NCI-H128 (cell line): ENCODE data around the gene ZC2HC1B.

Source experiments
- DNase-seq: peaks from one replicate; lab custom pipeline; 2025; ENCODE audit not compliant: unreplicated experiment; lab: John Stamatoyannopoulos, UW

ZC2HC1B gene

DNA sequence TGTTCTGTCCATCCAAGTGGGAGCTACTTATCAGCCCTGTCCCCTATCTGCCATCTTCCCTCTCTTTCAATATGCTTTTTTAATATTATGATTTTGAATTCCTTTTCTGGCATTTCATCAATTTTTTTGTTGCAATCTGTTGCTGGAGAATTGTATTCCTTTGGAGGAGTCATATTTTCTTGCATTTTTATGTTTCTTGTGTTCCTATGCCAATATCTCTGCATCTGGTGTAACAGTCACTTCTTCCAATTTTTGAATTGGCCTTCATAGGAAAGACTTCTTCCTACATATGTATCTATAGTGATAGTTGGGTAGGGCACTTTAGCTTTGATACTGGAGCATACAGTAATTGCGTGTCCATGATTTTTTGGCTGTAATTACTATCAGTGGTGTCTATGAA is 70.1 kb downstream of the ZC2HC1B start:
- no peak for DNase-seq

DNA sequence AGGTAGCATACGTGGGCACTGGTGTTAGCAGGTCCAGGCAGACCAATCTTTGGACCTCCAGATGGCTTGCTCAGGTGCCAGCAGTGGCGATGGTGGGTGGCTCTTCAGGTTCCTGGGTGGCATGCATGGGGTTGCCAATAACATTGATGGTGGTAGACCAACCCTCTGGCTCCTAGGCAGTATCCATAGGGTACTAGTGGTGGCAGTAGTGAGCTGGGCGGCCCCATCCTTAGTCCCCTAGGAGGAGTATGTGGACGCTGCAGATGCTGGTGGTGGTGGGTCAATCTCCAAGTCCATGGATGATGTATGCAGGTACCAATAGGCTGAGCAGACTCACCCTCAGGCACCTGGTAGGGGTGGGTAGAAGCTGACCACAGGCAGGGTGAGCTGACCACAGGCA is 70.6 kb downstream of the ZC2HC1B start:
- DNase-seq, result no peak

DNA sequence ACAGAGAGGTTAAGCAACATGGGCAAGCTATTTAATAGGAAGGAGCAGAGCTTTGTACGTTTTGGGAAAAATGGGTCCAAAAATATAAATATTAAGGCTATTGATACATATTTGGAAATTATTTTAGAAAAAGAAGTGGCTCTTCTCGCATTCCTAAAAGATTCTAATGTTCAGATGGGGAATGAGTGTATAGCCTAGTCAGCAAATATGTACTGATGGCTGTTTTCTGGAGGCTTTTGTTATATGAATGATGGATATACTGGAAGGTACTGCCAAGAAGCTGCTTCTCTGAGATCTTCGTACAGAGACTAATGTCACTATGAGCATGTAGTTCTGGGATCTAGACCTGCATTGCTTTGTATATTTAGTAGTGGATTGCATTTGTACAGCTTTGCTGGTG is 72.1 kb downstream of the ZC2HC1B start:
- no peak for DNase-seq

DNA sequence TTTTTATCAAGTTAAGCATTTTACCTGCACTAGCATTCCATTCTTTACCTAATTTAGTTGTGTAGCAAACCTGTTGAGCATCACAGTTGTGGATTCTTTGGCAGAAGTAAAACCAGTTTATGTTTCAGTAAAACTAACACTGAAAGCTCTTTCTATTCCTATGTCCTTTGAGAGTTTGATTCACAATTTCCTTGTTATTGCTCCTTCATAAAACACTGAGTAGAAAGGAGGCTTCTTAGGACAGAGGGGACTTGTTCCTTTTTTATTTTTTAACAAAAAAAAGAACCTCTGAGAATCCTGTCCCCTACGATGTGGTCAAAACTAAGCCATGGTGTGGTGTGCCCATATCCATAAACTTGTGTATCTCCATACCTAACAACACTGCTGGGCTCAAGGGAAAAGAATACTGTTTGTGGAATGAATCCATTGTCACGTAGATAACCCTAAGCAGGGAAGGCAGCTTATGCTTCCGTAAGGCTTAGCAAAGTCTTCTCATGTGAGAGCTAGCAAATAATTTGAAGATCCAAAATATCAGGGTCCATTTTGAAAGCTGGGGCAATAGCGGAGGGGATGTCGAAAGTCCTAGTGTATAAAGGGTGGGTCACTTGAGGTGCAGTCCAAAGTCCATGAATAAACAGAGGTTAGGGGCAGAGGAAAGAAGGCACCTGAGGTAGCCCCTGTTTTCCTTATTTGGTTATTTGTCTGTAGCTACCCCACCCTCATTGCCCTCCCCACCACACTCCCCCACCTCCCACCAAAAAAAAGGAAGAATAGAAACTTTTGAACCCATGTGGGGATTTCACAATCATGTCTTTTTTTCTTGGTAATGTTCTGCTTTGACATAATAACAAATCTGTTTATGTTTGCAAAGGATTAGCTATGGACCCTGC is 72.7 kb downstream of the ZC2HC1B start:
- DNase-seq, result no peak

DNA sequence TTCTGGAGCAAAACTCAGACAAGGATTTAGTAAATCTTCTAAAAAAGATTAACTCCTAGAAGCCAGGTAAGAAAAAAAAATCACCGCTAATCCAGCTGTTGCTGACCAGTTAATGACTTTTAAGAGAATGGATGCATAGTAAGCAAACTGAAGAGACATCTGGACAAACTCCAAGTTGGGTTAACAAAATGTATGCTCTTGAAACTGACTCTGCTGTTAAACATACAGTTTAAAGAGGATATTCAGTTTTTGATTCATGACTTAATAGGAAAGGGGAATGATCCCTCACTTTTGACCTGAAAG is 73.3 kb downstream of the ZC2HC1B start:
- DNase-seq, result no peak

DNA sequence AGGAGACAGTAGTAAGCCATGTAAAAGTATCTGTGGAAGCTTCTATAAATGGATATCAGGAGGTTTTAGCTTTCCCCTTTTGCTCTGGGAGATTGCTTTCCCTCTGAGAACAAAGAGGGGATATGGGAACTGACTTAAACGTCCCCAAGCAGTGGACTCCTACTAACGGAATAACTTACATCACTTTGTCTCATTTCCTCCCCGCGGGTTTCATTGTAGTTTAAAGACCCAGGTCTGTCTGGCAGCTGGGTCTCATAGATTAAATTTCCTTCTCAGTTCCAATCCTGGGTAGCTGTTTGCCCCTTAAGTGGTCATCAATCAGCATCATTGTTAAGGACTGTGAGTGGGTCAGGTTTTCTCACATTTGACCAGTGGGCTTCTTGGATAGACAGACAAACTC is 75.1 kb downstream of the ZC2HC1B start:
- no peak for DNase-seq

DNA sequence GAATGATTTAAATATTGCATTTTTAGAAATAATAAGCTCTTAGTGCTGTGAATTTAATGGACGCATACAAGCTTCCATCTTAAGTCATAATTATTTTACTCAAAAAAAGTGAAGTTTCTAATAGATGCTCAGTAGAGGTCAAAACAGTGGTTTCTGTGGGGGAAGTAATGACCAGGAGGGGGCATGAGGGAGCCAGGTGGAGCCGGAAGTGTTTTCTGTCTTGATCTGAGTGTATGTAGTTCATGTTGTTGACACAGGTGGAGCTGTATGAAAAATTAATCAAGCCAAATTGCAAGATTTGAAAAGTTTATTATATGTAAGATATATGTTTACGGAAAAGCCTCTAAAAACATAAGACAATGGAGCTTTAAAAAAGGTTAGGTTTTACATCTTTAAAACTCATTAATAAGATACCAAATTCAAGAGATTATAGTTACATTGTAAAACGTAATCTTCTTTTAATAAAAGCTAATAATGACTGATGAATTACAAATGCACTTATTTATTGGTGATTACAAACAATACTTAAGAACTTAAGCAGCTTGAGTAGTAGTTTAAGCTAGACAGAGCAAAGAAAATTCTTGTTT is 75.8 kb downstream of the ZC2HC1B start:
- DNase-seq, result no peak

DNA sequence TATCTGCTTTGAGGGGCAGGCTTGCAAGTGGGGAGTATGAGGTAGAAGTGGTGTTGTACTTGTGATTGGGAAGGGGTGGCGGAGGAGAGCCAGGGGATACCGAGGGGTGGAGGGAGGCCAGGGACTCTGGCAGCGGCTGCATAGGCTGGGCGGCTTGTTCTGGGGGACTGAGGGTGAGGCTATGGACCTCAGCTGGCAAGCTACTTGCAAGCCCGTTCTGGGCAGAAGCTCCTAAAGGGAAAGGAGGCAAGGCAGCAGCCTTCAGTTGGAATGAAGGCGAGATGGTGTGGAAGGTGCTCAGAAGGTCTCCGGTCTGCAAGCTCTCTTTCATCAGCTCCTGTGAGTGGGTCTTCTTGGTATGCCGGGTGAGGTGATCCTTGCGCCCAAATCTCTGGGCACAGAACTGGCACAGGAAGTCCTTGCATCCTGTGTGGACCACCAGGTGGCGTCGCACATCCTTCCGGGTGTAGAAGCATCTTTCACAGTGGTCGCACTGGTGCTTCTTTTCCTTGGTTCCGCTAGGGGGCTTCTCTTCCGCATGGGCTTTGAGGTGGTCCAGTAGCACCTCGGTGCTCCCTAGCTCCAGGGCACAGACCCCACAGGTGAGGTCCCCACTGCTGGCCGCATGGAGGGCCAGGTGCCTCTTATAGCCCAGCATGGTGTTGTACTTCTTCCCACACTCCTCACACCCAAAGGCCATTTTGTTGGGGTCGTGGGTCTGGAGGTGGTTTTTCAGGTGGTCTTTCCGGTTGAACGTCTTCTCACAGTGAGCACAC is 77.8 kb downstream of the ZC2HC1B start:
- DNase-seq, result peak; percentile 45

DNA sequence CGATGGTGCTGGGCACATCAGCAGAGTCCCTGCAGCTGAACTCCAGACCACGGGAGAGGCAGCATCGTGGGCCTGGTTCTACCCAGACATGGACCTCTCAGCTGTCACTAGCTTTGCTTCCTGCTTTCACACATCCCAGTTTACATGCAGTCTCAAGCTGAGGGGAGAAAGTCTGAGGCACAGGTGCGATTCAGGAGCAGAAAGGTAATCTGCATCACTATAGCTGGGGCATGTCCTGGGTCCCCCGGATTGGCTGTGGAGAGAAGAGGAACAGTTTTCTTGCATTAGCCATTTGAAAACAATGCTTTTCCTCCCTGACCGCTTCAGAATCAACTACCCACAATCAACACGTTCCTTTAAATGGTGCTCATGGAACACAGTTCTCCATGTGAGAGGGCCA is 83.9 kb downstream of the ZC2HC1B start:
- no peak for DNase-seq

DNA sequence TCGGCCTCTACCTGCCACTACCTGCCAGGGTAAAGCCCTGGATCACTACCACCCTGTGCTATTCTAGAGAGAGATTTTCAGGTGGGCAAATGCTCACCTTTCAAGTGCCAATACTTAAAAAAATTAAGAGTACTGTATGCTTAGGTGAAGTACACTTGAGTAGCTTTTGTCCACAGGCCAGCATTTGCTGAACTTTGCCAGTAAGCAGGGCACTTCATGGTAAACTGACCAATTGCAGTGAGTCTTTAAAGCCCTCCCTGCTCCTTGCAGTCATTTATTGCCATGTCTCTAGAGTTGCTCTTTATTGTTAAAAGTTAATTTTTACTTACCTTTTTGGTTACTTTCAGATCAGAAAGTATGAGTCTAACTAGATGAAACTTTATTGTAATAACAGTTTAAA is 85.3 kb downstream of the ZC2HC1B start:
- DNase-seq, result no peak

DNA sequence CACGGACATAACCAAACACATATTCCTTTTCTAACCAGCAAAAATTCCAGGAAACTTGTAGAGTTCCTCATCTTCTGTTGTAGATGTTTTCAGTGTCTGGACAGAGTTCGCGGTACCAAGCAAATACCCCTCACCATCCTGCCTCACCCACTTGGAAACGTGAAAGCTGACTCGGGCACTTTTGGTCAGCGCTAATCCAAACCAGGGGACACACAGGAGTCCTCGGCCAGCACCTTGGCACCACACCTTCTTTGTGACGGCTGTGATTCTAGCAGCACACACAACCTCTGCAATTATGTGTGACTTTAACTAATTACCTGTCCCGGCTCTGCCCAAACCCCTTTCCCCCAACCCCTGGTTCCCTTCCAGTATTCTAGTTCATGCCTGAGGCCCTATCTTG is 85.7 kb downstream of the ZC2HC1B start:
- DNase-seq, result no peak

DNA sequence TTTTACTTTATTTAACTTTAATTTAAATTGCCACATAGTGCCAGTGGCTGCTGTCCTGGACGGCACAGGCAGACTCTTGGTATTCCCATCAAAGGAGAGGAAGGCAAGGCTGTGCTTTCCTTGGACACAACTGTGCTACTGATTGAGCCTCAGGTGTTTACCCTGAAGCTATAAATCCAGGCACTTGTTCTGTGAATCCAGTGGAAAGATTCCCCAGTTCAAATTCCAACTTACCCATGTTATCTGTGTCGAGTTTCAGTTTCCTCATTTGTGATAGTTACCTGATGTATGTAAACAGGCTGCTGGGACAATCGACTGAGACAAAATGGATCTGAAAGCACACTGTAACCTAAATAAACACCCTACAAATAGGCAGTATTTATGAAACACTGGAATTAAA is 86.6 kb downstream of the ZC2HC1B start:
- no peak for DNase-seq

DNA sequence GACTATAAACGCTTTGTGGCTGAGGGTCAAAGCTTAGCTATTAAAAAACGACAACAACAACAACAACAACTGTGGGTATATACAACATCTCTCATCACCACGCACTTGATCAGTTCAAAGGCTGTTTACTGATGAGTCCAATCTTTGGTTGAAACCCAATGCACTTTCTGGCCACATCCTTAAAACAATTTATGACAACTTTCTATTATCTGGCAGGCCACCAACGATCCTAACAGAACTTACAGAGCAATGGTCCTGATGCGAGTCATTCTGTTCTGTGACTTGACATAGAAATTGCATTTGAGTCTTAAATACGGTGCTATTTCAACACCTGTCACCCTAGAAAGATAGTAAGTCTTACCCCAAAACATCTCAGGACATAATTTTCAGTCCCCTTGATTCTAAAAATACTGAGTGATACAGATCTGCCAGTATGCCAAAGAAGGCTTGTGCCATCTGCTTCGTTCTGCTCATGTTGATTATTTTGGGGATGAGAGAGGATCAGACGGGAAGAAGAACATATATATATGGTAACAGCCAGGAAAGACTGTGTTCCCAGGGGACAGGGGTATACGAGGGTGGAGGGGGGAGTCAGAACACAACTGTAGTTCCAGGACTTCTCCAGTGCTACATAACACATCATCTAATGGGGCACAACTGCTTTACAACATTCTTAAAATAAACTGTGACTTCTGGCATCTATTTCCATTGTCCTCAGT is 87.9 kb downstream of the ZC2HC1B start:
- DNase-seq, result no peak

DNA sequence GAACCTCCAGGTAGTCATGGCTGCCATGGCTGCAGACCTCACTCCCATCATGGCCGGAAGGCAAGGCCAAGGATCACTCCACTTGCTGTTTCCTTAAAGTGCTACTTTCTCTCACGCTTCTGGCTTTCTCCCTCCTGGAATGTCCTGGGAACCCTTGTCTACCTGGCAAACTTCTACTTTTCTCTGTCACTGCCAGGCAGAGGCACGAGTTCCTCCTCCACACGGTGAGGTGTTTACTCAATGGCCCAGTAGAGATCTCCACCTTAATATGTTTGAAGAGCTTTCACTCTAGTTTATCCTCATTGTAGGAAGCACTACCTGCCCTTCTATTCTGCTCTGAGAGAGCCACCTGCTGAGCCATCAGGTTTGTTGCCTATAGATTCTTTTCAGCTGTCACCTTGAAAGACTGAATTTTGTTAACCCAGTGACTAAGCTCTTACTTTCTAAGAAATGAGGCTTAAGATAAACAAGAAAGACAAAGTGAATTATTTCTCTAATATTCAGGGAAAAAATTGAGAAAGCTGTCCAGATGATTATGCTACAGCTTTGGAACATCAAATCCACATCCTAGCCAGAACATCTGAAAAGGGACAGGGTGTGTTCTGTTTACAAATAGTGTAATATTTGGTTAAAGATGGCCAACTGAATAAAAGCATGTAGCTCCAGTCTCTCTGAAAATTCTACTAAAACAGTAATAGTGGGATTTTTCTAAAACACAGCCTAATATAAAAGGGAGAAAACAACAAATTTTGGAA is 88.8 kb downstream of the ZC2HC1B start:
- no peak for DNase-seq

DNA sequence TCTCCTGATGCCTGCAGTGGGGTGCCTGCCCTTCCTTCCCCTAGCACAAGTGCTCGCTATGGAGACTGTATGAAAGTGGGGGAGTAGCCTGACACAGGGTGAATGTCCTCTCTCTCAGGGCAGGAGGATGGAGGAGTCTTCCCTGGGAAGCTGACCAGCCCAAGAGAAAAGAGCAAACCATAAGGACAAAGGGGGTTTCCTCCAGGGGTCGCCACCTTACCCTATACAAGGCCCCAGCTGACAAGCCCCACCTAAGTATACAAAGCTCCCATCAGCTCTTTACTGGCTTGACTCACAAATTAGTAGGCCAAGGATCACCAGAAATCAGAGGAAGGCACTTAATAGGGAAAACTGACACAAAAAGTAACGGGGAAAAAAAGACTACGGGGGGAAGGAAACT is 89.6 kb downstream of the ZC2HC1B start:
- DNase-seq, result no peak

DNA sequence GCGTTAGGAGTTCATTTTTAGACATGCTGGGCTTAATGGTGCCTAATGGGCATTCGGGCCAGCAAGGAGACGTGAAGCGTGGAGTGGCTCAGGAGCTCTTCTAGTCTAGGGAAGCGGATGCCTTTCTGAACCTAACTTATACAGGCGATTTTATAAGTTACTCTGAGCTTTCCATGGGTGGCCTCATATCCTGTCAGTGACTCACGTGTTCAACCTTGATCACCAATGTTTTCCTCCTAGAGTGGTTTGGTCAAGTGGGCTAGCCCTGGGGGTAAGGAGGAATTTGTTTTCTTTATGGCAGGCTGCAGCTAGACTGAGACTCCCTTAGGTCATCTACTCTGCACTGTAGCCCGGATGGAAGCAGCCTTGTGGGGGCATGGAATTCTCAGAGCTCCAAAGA is 91.7 kb downstream of the ZC2HC1B start:
- DNase-seq, result no peak

DNA sequence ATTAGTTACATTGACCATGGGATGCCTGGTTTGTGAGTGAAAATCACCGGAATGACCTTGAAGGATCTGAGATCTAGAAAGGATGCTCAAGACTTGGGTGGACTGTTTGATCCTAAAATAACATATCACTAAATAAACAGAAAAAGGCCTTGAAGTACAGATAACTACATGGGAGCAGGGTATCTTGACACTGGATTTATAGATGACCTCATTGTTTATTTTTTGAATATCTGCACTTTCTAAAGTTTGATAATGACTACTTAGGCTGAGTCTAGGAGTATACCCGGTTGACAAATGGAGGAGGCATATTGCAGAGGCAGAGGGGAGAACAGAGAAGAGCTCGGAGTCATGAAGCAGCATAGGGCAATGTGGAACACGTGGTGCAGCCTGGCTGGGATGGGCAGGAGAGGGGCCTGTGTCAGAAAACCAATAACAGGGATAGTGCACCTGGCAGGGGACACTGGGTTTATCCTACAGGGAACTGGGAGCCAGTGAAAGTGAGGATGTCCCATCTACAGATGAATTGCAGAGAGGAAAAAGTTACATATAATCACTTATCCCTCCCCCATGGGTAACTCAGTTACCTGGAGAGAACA is 93.5 kb downstream of the ZC2HC1B start:
- DNase-seq, result no peak

DNA sequence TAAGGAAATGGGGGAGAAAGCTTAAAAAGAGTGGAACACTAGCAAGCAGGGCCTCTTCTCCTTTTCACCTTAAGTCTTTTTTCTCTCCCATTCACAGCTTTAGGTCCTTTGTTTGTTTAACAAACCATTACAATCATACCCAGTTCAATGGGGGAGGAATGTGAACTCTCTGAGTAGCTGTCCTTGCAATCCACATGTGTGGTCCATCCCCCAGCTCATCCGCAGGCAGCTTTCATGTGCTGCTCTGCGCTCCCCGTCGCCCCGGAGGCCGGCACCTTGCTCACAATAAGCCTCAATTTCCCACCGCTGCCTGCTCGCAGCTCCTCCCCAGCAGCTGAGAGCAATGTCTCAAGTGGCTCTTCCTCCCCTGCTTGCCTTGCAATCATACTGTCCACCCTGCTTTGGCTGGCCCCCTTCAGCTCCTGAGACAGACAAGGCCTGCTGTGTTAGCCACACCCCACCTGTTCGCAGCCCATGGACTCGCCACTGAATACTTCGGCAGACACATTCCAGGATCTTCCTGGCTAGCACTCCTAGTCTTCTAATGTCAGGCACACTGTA is 94.6 kb downstream of the ZC2HC1B start:
- no peak for DNase-seq

DNA sequence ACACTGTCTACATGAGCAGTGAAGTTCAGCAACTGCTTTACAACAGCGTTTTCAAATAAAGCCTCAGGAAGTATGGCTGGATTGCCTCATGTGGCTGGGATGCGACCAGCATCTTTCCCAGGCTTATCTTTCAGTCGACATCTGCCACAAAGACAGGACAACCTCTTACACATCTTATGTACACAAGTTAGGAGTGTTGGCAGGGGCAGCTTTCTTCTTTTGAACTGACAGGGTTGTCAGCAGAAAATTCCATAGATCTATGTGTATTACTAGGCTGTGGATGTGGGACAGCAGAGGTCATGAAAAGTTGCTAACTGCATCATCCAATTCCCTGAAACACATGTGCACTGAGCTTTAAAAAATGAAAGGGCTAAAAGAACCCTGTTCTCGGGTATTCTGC is 95.7 kb downstream of the ZC2HC1B start:
- DNase-seq, result no peak

DNA sequence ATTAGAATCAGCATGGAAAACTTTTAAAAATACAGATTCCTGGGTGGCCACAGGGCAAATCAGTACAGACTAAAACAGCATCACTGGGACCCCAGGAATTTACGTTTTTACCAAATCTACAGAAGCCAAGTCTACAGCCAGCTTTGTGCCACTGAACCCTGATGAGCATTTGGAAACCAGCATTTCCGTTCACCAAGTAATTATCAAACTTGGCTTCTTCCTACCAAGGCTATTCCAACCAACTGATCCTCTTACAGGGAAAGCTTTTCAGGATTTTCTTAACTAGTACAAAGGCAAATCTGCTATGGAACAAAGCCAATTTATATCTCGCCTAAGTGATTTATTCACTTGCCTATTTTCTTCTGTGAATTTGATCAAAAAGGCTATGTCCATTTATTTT is 96.8 kb downstream of the ZC2HC1B start:
- no peak for DNase-seq
